Measurements from ENCODE around the gene ZBTB6. TPM values are rescaled to one million over a fixed set of nuclear protein-coding genes. Genes with fewer than 3 reads are reported as not detected.

Gene ZBTB6, protein sequence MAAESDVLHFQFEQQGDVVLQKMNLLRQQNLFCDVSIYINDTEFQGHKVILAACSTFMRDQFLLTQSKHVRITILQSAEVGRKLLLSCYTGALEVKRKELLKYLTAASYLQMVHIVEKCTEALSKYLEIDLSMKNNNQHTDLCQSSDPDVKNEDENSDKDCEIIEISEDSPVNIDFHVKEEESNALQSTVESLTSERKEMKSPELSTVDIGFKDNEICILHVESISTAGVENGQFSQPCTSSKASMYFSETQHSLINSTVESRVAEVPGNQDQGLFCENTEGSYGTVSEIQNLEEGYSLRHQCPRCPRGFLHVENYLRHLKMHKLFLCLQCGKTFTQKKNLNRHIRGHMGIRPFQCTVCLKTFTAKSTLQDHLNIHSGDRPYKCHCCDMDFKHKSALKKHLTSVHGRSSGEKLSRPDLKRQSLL
- 10 to 100 TPM in 1 of 2 donors, 1 to 10 TPM in 1; 8.2 to 18.7 TPM for total RNA-seq

DNA sequence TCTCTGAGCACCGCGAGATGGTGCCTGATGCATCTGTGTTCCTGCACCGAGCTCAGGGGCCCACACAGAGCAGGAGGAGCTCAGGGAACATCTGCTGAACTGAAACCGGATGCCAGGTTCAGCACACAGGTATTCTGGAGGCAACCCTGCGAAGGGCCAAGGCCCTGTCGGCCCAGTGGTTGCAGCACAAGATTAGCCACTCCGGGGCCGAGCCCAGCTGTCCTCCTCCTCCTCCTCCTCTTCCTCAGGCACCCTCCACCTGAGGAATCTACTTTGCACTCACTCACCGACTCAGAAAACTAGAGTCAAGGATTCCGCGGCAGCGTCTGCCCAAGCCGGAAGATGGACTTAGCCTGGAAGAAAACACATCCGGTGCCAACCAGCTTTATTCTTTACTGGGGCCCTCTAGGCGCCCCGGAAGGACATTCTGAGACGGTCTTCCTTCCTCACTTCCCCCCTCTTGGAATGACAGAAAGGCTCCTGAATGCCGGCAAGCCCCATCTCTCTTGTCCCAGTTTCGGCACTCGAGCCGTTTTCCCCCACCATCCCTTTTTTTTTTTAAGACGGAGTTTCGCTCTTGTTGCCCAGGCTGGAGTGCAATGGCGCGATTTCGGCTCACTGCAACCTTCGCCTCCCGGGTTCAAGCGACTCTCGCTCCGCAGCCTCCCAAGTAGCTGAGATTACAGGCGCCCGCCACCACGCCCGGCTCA lies at the start of gene ZBTB6:
Gene ZBTB6, minus strand, starts transcription at position 360 of the 710 bp plus-strand sequence. CDS start 1,251 bp downstream, outside the sequence.
- DNase-seq (ENCODE audit: low spot score in 2 of 2) (peak; percentile 72 to 73), ATAC-seq (peak; percentile 96 to 99)
- peaks cover 26 to 33% of the 10 kb centered on the region in 2 donors for H3K36me3 Mint-ChIP-seq
- H3K9me3 Mint-ChIP-seq = no peaks in the 10 kb centered on the region
- peak within 1 kb of the TSS; percentile 97 to 100 for H3K27ac Mint-ChIP-seq

DNA sequence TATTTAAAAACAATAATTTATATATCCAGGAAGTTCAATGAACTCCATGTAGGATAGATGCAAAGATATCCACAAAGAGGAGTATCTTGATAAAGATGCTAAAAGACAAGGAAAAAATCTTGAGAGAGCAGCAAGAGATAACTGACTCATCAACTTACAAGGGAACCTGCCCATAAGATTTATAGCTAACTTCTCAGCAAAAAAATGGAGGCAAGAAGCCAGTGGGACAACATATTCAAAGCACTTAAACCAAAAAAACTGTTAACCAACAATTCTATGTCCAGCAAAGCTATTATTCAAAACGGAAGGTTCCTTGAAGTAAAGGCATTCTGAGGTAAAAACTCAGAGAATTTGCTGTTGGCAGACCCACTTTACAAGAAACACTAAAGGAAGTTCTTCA lies 48.0 kb upstream of the ZBTB6 start:
- DNase-seq (ENCODE audit: low spot score in 2 of 2) (no peak), ATAC-seq (no peak)
- H3K27ac Mint-ChIP-seq = no peak overlapping the region
- H3K9me3 Mint-ChIP-seq = peaks cover 0 to 5% of the 10 kb centered on the region in 2 donors
- H3K36me3 Mint-ChIP-seq = peaks cover 8 to 25% of the 10 kb centered on the region in 2 donors

DNA sequence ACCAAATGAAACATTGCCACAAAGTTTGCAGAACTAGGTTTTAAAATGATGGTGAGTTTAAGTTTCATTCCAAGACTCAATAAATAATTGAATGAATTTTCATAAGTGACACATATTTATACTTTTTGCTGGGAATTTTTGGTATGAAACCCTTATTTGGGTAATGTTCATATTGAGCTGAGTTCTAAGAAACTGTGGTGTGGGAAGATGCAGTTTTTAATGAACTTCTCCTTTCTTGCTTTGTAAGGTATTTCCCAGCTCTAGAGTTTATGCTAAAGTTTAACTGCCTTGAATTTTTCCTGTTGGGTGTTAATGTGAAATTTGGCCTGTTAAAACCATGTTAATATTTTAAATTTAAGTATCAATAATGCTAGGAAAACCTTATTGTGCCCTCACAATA lies 42.8 kb upstream of the ZBTB6 start:
- ATAC-seq (no peak), DNase-seq (ENCODE audit: low spot score in 2 of 2) (no peak)
- H3K36me3 Mint-ChIP-seq = peaks cover 8 to 18% of the 10 kb centered on the region in 2 donors
- H3K9me3 Mint-ChIP-seq = peaks cover 0 to 5% of the 10 kb centered on the region in 2 donors
- H3K27ac Mint-ChIP-seq = no peak overlapping the region

DNA sequence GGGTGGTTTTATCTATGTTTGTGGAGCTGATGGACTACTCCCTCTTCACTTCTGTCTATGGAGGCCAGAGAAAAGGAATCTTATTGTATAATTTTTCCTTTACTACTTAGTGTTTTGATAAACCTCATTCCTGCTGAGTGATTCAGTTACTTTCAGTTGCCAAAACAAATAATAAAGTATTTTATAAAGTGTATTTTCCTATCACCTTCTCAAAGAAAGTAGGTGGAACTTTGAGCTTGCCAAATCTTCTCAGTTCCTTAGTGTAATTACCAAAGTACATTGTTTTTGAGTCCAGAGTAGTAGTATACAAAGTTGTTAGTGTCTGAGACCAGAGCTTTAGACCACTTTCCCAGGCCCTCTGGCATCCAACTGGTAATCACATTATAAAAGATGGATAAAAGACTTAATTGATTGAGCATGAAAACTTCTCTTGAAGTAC lies 41.1 kb upstream of the ZBTB6 start:
- no peak overlapping the region for H3K27ac Mint-ChIP-seq
- ATAC-seq = no peak
- peaks cover 0 to 5% of the 10 kb centered on the region in 2 donors for H3K36me3 Mint-ChIP-seq
- peaks cover 0 to 5% of the 10 kb centered on the region in 2 donors for H3K9me3 Mint-ChIP-seq
- DNase-seq (ENCODE audit: low spot score in 2 of 2) = no peak

DNA sequence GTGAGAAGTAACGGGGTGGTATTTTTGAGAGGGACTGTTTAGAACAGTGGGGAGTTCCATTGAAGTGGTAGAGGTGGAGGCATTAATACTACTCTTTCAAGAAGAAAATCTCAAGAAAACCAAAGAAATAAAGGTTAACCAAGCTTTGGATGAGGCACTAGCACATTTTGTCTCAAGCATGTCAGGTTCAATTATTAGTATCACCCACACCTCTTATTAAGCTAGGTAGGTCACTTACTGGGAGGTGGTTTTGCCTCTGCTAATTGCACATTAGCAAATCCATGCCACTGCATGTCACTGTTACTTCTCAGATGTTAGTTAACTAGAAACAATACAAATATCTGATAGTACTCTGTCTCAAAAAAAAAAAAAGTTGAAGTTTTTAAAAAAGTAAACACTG lies 37.9 kb upstream of the ZBTB6 start:
- H3K36me3 Mint-ChIP-seq = peaks cover 0 to 5% of the 10 kb centered on the region in 2 donors
- no peak for DNase-seq (ENCODE audit: low spot score in 2 of 2)
- ATAC-seq = no peak
- H3K9me3 Mint-ChIP-seq = no peaks in the 10 kb centered on the region
- no peak overlapping the region for H3K27ac Mint-ChIP-seq

DNA sequence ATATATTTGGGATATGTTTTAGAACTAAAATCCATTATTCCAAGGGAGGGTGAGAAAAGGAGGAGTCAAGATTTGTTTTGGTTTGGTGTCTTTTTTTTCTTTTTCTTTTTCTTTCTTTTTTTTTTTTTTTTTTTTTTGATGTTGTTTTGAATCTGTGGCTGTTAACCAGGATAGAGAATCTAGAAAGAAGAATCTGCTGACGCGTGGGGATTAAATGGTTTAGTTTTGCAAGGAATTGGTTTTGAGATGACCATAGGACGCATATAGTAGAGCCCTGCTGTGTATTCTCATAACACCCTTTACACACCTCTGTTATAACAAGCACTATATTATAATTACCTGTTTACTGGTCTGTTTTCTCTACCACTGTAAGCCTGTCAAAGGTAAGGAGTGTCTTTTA lies 37.1 kb upstream of the ZBTB6 start:
- Mint-ChIP-seq H3K27ac (no peak overlapping the region), H3K36me3 (peaks cover 0 to 5% of the 10 kb centered on the region in 2 donors), H3K9me3 (no peaks in the 10 kb centered on the region)
- ATAC-seq (no peak), DNase-seq (ENCODE audit: low spot score in 2 of 2) (no peak)

DNA sequence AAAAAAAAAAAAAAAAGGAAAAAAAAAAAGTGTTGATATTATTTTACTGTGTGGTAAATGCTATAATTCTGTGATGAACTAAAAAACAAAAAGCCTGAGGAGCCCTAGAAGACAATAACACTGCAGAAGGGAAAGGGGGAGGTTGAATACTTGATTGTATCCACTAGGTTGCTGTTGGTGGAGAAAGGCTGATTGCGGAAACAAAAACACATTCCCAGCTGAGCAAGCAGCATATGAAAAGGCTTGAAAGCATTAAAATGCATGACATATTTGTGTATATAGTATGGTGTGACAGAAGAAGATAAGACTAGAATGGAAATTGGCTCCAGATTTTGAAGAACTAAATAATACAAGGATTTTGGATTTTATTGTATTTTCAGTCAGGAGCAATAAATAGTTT lies 36.6 kb upstream of the ZBTB6 start:
- Mint-ChIP-seq H3K9me3 (no peaks in the 10 kb centered on the region), H3K36me3 (peaks cover 0 to 5% of the 10 kb centered on the region in 2 donors), H3K27ac (no peak overlapping the region)
- ATAC-seq = no peak
- DNase-seq (ENCODE audit: low spot score in 2 of 2) = no peak

DNA sequence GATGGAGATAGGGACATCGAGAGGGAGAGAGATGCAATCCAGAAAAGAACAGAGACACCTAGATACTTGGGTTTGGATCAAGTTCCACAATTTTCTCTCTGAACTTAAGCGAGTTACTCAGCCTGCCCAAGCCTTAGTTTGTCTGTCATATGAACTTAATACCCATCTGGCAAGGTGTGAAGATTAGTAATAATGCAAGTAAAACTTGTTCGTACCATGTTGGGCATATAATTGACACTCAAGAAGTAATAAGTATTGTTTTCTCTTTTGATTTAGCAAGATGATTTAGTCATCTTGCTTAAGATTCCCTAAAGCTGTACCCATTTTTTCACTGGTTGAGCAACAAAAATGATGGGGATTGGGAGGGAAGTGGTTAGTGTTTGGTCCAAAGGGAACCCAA lies 35.2 kb upstream of the ZBTB6 start:
- ATAC-seq (peak; percentile 76 to 96), DNase-seq (ENCODE audit: low spot score in 2 of 2) (peak in 1 of 2 donors; percentile 9)
- H3K9me3 Mint-ChIP-seq = no peaks in the 10 kb centered on the region
- peaks cover 0 to 5% of the 10 kb centered on the region in 2 donors for H3K36me3 Mint-ChIP-seq
- H3K27ac Mint-ChIP-seq = peak overlapping the region; percentile 18 to 72

DNA sequence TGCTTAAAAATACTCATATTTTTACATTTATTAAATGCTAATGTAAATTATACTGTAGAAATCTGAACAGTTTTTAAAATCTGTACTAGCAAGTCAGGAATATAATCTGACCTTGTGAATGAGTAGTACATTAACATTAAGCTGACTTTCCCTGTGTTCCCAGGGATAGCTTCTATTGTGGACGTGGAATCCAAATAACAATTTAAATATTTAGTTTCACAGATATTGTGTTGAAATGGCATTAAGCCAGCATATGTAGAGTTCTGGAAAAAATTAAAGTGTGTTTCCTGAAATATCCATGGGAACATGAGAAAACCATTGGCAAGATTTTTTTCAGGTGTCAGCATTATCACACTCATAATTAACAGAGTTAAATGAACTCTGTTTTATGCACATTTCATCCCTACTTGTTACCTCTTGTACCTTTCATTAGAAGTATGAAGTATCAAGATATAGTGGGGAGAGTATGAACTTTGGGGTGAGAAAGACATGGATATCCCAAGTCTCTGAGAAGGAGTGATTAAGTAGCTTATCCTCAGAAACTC lies 33.4 kb upstream of the ZBTB6 start:
- DNase-seq (ENCODE audit: low spot score in 2 of 2) = no peak
- H3K27ac Mint-ChIP-seq = no peak overlapping the region
- H3K36me3 Mint-ChIP-seq = peaks cover 5 to 9% of the 10 kb centered on the region in 2 donors
- no peaks in the 10 kb centered on the region for H3K9me3 Mint-ChIP-seq
- ATAC-seq = no peak

DNA sequence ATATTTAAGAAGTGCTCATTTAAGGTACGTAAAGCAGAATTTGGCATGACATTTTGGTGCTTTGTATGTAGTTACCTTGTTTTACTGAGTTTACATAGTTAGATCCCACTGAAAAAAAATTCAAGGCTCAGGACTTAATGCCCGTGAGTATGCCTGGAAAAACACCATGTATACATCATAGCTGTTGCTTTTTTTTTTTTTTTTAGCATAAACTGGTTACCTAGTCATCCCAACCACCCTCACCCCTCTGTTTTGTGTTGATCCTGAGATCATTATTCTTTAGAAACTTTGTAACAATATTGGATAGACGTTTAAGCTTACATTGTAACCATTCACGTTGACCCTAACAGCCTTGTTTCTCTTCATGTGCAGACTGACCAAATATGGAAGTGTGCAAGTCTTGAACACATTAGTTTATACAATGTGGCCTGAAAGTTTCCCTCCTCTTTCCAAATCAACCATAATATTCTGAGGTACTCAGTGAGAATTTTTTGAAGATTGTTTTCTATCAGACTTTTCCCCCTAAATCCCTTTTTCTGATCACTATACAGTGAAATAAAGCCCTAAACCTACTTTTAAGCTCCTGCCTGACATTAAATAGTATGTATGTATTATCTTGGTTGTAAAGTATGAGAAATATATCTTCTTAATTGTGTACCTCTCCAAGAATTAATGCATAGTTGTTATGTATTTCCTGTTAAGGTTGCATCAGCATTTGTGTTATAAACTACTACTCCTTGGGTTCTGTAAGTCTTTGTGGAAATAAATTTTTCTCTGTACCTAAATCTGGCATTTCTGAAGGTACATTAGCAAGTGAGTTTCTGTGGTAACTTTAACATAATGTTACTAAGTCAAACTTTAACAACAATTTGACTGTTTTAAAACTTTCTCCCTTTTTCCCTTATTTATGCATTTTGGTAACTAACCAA lies 32.1 kb upstream of the ZBTB6 start:
- DNase-seq (ENCODE audit: low spot score in 2 of 2) (no peak), ATAC-seq (no peak)
- Mint-ChIP-seq H3K36me3 (peaks cover 9 to 13% of the 10 kb centered on the region in 2 donors), H3K27ac (no peak overlapping the region), H3K9me3 (no peaks in the 10 kb centered on the region)

DNA sequence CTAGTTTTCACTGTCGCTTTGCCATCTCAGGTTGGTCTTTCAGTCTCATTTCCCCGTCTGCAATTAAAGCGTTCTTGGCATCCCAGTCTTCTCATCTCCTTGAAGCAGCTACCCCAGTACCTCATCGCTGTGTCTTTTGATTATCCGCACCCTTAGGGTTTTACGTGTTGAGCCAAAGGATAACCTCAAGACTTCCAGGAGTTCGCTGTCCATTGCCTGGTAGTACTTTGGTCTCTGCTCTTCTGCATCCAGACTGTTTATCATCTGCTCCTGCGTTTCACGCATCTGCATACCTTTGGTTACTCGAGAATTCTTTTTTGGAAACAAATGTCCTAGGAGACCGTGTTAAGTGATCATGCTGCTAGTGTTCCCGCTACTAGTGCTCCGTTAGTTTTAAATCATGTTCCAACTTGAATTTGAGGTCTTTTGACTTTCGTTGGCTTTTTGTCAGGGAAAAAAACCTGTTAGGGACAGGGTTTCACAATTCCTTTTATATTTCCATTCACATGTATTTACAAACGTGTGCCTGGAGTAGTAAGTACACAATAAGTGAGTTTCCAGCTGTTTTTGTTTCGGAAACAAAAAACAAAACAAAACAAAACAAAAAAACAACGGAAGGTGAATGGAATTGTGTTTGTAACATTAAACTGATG lies 28.6 kb upstream of the ZBTB6 start:
- no peaks in the 10 kb centered on the region for H3K9me3 Mint-ChIP-seq
- DNase-seq (ENCODE audit: low spot score in 2 of 2) (no peak), ATAC-seq (no peak)
- H3K27ac Mint-ChIP-seq = peak overlapping the region; percentile 93 to 98
- H3K36me3 Mint-ChIP-seq = peaks cover 10 to 14% of the 10 kb centered on the region in 2 donors

DNA sequence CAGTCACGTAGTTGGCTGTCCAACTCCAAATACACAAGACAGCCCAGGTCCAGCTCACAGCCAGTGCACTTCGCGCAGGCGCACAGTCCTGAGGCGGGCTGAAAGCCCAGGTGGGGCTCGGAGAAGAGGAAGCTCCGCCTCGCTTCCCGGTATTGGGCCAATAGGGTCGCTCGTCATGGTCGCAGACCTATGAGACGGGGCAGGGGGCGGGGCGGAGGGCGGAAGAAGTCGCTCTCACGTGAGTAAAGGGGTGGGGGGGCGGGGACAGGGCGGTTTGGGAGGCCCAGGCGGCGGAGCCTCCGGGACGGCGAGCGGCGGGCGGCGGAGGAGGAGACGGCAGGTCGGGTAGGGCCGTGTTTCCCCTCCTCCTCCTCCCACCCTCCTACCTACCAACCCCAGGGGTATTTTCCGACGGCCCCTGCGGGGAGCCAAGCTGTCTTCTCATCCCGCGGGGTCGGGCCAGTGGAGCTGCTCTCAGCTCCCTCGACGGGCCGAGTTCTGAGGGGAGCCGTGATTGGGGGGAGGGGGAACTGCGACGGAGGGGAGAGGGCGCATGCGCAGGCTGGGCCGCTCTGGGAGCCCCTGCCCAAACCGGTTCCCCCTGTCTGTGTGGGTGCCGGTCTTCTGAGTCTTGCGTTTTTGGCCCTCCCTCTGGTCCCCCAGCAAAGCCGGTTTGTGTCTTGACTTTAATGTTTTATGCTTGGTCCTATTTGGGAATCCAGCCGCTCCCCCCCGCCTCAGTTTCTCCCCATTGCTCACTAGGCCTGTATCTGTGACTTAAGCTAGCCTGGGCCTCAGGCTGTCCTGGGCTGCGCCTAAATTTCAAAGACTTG lies 27.8 kb upstream of the ZBTB6 start, which contains the start of gene RABGAP1:
Gene RABGAP1, plus strand, starts transcription at position 272 of the 833 bp plus-strand sequence. CDS start 16,040 bp downstream, outside the sequence.
- Mint-ChIP-seq H3K27ac (peak within 1 kb of the TSS; percentile 93 to 98), H3K36me3 (peaks cover 13 to 14% of the 10 kb centered on the region in 2 donors), H3K9me3 (no peaks in the 10 kb centered on the region)
- peak; percentile 95 to 97 for DNase-seq (ENCODE audit: low spot score in 2 of 2)
- peak; percentile 98 for ATAC-seq

DNA sequence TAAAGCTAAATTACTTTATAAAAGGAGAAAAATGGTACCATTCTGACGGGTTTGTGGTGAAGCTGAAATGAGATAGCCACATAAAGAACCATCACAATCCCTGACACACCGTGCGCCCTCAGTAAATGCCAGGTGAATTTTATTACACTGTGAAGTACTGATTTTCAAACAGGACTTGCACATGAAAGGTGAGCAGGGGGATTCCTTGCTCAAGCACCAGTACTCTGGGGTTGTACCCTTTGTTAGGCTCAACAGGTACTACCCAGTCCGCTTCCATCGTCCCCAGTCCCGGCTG lies 27.3 kb upstream of the ZBTB6 start:
- ATAC-seq = no peak

DNA sequence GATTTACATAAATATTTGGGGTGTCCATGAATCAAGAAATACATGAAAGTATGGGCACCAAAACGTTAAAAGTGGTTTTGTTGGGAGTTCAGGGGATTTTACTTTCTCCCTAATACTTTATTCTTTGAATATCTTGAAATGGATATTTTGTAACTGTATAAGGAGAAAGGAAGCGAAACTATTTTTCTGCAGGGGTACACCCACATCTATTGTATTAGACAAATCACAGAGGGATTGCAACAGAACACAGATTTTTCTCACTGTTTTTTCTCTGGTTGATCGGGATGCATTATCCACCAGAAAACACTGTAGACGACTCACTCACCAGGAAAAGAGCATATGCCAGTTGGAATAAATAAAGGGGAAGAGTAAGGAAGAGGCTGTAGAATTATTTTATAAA lies 26.5 kb upstream of the ZBTB6 start:
- Mint-ChIP-seq H3K9me3 (no peaks in the 10 kb centered on the region), H3K36me3 (peaks cover 13 to 14% of the 10 kb centered on the region in 2 donors), H3K27ac (peak overlapping the region; percentile 64 to 78)
- ATAC-seq = no peak
- DNase-seq (ENCODE audit: low spot score in 2 of 2) = no peak

More for the DNA sequence above, 27.3 kb upstream of the ZBTB6 start:
- Mint-ChIP-seq H3K27ac (peak overlapping the region; percentile 93), H3K9me3 (no peaks in the 10 kb centered on the region), H3K36me3 (peaks cover 13 to 14% of the 10 kb centered on the region in 2 donors)
- no peak for DNase-seq (ENCODE audit: low spot score in 2 of 2)

DNA sequence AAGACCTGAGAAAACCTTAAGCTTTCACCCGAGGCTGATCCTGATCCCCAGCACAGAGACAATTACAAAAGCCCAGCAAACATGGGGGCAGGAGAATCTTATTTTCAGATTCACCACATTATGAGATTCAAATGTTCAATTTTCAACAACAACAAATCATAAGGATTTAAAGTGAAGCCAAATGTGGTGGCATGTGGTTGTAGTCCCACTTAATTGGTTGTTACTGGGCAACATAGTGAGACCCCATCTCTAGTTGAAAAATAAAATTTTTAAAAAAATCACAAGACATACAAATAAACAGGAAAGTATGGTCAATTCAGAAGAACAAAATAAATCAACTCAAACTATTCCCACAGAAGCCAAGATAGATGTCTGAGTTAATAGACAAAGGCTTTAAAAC lies 23.8 kb upstream of the ZBTB6 start:
- Mint-ChIP-seq H3K9me3 (no peaks in the 10 kb centered on the region), H3K27ac (no peak overlapping the region), H3K36me3 (peaks cover 15 to 24% of the 10 kb centered on the region in 2 donors)
- no peak for DNase-seq (ENCODE audit: low spot score in 2 of 2)
- ATAC-seq = no peak

Measured in activated naive CD4-positive, alpha-beta T cell treated with anti-CD3 and anti-CD28 coated beads, Interleukin-2, amount 50 U/mL, for 72 hours (primary cell).